PFSK-1 (cell line): ENCODE results near the gene APBA2. TPM values are rescaled to one million over a fixed set of nuclear protein-coding genes. Genes with fewer than 3 reads are reported as not detected.
"Not testable (repeated sequence)": the region's sequence is repeated elsewhere in the genome, so short reads cannot be mapped to it uniquely, and the experiment has no call there.

Source experiments
- FOXP2 ChIP-seq: optimal IDR thresholded peaks from 2 replicates; pipeline ENCODE3; 2011; ENCODE audit warnings: borderline replicate concordance, control low read depth, inconsistent platforms; ENCODE audit not compliant: insufficient read depth; ENCODE audit errors: extremely low read length, extremely low read depth
- POLR2AphosphoS5 ChIP-seq: IDR thresholded peaks from 2 replicates; pipeline ENCODE4 v1.6.1; 2012; ENCODE audit warnings: low read depth, mild to moderate bottlenecking, control low read depth, low read length, moderate library complexity
- SIN3A ChIP-seq: IDR thresholded peaks from 2 replicates; pipeline ENCODE4 v1.6.1; 2012; ENCODE audit warnings: mild to moderate bottlenecking, low read length, moderate library complexity, borderline replicate concordance; ENCODE audit not compliant: insufficient read depth
- TAF1 ChIP-seq: IDR thresholded peaks from 2 replicates; pipeline ENCODE4 v1.6.1; 2012; ENCODE audit warnings: low read length, control low read depth, borderline replicate concordance; ENCODE audit not compliant: insufficient read depth
- polyA plus RNA-seq: library from polyadenylated mRNA; unstranded; fragments of >200 nt; gene quantifications from one replicate; pipeline ENCODE4 v1.2.1, GENCODE V29; 2012; ENCODE audit warnings: low read depth, missing spikeins; ENCODE audit not compliant: insufficient read length
- TF ChIP-seq, protein P1 (sequence below), 2 experiments: IDR thresholded peaks; 2 replicates each; pipeline versions ENCODE4 v1.6.1 to v1.8.0; 2011 to 2012; ENCODE audit warnings: low read depth in 2 of 2, low read length in 2 of 2, control low read depth in 1 of 2, inconsistent platforms in 1 of 2, mild to moderate bottlenecking in 1 of 2, moderate library complexity in 1 of 2; ENCODE audit not compliant: insufficient read depth in 1 of 2

Gene APBA2
- 0.84 TPM for polyA plus RNA-seq

DNA sequence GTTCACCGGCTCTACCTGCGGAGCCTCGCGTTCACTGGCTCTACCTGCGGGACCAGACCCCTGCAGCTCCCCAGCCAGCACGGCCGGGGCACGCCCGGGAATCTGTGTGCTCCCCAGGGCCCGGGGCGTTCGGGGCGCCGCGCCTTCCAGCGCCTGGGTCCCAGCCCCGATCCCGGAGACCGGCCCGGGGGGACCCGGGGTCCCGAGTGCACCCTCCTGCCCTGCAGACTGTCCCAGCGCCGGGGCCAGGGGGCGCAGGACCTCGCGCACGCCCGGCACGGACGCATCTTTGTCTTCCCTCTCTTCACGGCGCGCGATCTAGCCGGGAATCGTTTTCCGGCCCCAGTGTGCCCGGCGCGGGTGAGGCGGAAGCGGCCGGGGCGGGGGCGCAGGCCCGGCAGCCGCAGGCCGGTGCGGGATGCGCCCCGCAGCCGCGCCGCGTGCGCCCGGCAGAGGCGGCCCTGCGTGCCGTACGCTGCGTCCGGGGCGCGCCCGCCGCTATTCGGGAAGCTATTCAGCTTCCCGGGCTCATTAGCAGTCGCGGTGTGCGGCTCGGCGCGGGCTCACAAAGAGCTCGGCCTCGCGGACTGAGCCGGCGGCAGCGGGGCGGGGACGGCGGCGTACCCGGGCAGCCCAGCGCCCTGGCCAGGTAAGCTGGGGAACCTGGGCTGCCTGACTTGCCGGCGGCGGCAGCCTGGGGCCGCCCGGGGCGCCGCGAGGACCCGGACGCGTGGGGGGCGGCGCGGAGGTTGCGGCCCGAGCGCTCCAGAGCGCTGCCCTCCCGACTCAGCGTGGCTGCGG lies at the start of gene APBA2:
Gene APBA2 (plus strand): TSS at position 345 of the 801 bp plus-strand sequence. CDS start 167,911 bp downstream, outside the sequence.
- no peak for TF ChIP-seq POLR2AphosphoS5
- TF ChIP-seq SIN3A = no peak
- no peak for TF ChIP-seq FOXP2
- TF ChIP-seq, protein P1, sequence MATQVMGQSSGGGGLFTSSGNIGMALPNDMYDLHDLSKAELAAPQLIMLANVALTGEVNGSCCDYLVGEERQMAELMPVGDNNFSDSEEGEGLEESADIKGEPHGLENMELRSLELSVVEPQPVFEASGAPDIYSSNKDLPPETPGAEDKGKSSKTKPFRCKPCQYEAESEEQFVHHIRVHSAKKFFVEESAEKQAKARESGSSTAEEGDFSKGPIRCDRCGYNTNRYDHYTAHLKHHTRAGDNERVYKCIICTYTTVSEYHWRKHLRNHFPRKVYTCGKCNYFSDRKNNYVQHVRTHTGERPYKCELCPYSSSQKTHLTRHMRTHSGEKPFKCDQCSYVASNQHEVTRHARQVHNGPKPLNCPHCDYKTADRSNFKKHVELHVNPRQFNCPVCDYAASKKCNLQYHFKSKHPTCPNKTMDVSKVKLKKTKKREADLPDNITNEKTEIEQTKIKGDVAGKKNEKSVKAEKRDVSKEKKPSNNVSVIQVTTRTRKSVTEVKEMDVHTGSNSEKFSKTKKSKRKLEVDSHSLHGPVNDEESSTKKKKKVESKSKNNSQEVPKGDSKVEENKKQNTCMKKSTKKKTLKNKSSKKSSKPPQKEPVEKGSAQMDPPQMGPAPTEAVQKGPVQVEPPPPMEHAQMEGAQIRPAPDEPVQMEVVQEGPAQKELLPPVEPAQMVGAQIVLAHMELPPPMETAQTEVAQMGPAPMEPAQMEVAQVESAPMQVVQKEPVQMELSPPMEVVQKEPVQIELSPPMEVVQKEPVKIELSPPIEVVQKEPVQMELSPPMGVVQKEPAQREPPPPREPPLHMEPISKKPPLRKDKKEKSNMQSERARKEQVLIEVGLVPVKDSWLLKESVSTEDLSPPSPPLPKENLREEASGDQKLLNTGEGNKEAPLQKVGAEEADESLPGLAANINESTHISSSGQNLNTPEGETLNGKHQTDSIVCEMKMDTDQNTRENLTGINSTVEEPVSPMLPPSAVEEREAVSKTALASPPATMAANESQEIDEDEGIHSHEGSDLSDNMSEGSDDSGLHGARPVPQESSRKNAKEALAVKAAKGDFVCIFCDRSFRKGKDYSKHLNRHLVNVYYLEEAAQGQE (IDR thresholded peaks at IDR 0.05; ENCODE audit: insufficient read depth in 1 of 2, low read depth in 2 of 2, low read length in 2 of 2) = no peak
- no peak for TF ChIP-seq TAF1

DNA sequence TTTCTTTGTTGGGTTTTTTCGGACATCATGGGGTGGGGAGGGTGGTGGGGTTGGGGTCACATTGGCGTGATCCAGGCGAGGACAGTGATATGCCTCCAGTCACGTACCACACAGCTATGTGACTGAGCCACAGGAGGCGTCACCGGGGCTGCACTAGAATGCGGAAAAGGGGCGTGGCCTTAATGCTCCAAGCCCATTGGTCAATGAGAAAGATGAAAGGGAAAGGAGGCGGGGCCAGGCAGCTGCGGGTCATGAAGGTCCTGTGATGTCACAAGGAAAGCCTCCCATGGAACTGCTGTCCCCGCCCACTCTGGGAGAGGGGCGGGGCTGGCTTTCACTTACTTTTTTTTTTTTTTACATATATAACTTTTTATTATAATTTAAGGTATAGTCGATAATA lies 37.3 kb upstream of the APBA2 start, which contains the start of gene GOLGA6L7:
Gene GOLGA6L7 (minus strand): TSS at position 124 of the 400 bp plus-strand sequence. CDS start 95 bp downstream, at position 29.
- TF ChIP-seq FOXP2, POLR2AphosphoS5: not testable (repeated sequence)
- TF ChIP-seq, protein P1 (IDR thresholded peaks at IDR 0.05; ENCODE audit: insufficient read depth in 1 of 2, low read depth in 2 of 2, low read length in 2 of 2) = not testable (repeated sequence)

DNA sequence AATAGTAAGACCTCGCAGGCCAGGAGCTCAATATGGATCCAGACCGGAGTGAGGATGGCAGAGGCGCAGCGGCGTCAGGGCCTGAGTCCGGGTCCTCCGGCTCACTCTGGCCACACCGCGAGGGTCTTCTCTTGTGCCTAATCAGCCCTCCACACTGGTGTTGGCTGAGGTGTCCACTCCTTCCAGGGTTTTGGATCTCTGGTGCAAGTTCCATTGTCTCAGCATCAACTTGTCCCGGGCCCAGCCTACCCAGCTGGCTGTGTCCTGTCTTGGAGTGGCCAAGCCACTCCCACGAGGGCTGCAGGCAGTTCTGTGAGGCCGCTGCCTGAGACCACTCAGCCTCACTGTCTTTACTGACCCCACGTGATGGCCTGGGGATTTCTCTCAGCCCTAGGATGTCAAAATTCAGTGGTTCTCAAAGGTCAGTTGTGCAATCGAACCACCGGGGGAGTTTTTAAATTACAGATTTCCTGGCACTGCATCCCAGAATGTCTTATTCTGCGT lies 24.7 kb upstream of the APBA2 start:
- TF ChIP-seq, protein P1 (IDR thresholded peaks at IDR 0.05; ENCODE audit: insufficient read depth in 1 of 2, low read depth in 2 of 2, low read length in 2 of 2) = no peak
- no peak for TF ChIP-seq FOXP2
- no peak for TF ChIP-seq POLR2AphosphoS5
- no peak for TF ChIP-seq TAF1
- no peak for TF ChIP-seq SIN3A

DNA sequence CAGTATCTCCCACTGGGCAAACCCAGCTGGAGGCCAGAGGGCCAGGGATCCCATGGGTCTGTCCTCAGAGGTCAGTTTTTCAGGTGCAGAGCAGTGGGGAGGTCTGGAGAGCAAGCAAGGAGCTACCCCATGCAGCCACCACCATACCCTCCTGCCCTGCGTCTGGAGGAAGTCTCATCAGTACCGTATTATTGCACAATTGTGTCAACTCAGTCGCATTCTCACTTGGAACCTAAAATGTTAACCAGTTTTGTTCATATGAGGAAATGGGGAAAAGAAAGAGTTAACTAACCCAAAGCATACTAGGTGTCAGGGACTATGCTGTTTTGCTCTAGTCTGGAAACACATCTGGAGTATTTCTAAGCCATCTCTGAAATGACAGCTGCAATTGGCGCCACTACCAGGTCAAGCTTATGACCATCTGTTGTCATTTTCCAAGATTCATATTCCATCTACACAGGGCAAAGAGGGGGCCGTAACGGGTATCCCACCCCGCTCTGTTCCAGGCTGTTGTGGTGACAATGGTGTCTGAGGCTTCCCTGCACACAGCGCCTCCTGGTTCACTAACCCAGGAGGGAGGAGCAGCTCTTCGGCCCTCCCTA lies 16.9 kb upstream of the APBA2 start:
- TF ChIP-seq, protein P1 (IDR thresholded peaks at IDR 0.05; ENCODE audit: insufficient read depth in 1 of 2, low read depth in 2 of 2, low read length in 2 of 2) = no peak
- TF ChIP-seq POLR2AphosphoS5 = no peak
- no peak for TF ChIP-seq FOXP2
- no peak for TF ChIP-seq SIN3A
- TF ChIP-seq TAF1 = no peak
